Measurements from ENCODE around the gene GDPD4. TPM values are rescaled to one million over a fixed set of nuclear protein-coding genes. Genes with fewer than 3 reads are reported as not detected.

The GDPD4 gene
- total and polyA plus RNA-seq, 4 donors: not detected

DNA sequence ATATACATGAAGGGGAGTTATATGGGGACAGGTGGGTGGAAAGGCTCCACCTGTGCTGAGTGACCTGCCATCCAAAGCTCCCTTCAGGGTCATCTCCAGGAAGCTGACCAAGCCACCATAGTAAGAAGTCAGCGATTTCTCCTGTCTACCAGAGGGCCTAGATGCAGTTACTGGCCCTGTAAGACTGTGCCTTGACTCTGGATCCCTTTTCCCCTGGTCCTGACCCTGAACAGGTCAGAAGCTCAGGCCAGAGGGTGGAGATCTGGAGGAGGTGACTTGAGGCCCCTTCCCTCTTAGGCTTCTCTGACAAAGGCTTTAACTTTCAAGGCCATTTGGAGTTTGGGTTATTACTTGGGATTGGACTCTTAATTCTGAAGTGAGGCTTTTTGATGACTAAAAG, 69.7 kb downstream of the GDPD4 start:
- DNase-seq (no peak), ATAC-seq (ENCODE audit: insufficient read depth, low FRiP score) (no peak)
- Histone ChIP-seq H3K27ac (ENCODE audit: low read depth in 1 of 2, low read length in 1 of 2) (no peak overlapping the region), H3K4me3 (no peak overlapping the region), H3K9ac (ENCODE audit: insufficient read depth in 1 of 2, low read length in 2 of 2) (no peak overlapping the region), H3K4me1 (ENCODE audit: control insufficient read depth in 5 of 5, insufficient read depth in 5 of 5, low read length in 5 of 5) (no peaks in the 10 kb centered on the region), H3K36me3 (ENCODE audit: control insufficient read depth in 4 of 4, insufficient read depth in 4 of 4, low read length in 4 of 4) (no peaks in the 10 kb centered on the region), H3K9me3 (ENCODE audit: control insufficient read depth in 4 of 4, insufficient read depth in 3 of 4, low read length in 3 of 4) (no peaks in the 10 kb centered on the region), H3K27me3 (ENCODE audit: control insufficient read depth in 3 of 3, insufficient read depth in 3 of 3, low read length in 2 of 3) (no peaks in the 10 kb centered on the region)
- TF ChIP-seq, protein P1, sequence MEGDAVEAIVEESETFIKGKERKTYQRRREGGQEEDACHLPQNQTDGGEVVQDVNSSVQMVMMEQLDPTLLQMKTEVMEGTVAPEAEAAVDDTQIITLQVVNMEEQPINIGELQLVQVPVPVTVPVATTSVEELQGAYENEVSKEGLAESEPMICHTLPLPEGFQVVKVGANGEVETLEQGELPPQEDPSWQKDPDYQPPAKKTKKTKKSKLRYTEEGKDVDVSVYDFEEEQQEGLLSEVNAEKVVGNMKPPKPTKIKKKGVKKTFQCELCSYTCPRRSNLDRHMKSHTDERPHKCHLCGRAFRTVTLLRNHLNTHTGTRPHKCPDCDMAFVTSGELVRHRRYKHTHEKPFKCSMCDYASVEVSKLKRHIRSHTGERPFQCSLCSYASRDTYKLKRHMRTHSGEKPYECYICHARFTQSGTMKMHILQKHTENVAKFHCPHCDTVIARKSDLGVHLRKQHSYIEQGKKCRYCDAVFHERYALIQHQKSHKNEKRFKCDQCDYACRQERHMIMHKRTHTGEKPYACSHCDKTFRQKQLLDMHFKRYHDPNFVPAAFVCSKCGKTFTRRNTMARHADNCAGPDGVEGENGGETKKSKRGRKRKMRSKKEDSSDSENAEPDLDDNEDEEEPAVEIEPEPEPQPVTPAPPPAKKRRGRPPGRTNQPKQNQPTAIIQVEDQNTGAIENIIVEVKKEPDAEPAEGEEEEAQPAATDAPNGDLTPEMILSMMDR (IDR thresholded peaks at IDR 0.05; ENCODE audit: control extremely low read depth, extremely low read depth): no peak
- 87 to 93% methylated on average over 1 of the region's 1 CpG for WGBS, 2 donors

DNA sequence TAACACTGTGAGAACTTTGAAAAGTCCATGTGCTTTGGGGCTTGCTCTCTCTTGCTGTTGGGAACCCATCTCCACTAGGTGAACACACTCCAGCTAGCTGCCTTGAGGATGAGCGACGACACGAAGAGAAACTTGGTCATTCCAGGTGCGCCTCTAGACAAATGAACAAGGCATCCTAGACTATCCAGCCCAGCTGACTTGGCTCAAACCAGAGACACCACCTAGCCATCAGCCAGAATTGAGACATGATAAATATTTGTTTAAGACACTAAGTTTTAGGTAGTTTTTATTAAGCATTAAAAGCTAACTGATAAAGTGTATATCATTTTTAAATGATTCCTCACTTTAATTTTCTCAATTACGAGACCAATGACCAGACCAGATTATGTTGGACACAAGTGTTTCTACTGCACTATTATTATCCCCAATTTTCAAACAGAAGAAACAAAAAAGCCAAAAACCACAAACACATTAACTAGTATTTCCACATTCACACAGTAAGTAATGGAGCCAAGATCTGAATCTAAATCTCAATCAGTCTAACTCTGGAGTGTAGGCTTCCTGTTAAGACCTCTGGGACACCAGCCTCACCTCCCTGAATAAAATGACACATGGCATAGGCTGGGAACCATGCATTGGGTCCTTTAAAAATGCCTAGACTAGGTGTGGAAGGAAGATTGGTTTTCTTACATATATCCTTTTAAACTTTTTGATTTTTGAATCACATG, 70.4 kb downstream of the GDPD4 start:
- Histone ChIP-seq H3K36me3 (ENCODE audit: control insufficient read depth in 4 of 4, insufficient read depth in 4 of 4, low read length in 4 of 4) (no peaks in the 10 kb centered on the region), H3K4me1 (ENCODE audit: control insufficient read depth in 5 of 5, insufficient read depth in 5 of 5, low read length in 5 of 5) (no peaks in the 10 kb centered on the region), H3K4me3 (no peak overlapping the region), H3K27ac (ENCODE audit: low read depth in 1 of 2, low read length in 1 of 2) (no peak overlapping the region), H3K9me3 (ENCODE audit: control insufficient read depth in 4 of 4, insufficient read depth in 3 of 4, low read length in 3 of 4) (peaks cover 0 to 2% (median 0%) of the 10 kb centered on the region in 4 donors), H3K27me3 (ENCODE audit: control insufficient read depth in 3 of 3, insufficient read depth in 3 of 3, low read length in 2 of 3) (no peaks in the 10 kb centered on the region), H3K9ac (ENCODE audit: insufficient read depth in 1 of 2, low read length in 2 of 2) (no peak overlapping the region)
- ATAC-seq (ENCODE audit: insufficient read depth, low FRiP score) (peak; percentile 27), DNase-seq (no peak)
- whole genome bisulfite sequencing, 2 donors: 95 to 97% methylated on average over 5 of the region's 5 CpGs
- TF ChIP-seq, protein P1 (IDR thresholded peaks at IDR 0.05; ENCODE audit: control extremely low read depth, extremely low read depth): no peak

DNA sequence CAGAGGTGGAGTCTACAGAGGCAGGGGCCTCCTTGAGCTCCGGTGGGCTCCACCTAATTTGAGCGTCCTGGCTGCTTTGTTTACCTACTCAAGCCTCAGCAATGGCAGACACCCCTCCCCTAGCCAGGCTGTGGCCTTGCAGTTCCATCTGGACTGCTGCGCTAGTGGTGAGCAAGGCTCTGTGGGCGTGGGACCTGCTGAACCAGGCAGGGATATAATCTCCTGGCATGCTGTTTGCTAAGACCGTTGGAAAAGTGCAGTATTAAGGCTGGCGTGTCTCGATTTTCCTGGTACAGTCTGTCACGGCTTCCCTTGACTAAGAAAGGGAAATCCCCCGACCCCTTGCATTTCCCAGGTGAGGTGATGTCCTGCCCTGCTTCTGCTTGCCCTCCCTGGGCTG, 77.7 kb downstream of the GDPD4 start:
- H3K36me3 ChIP-seq (ENCODE audit: control insufficient read depth in 4 of 4, insufficient read depth in 4 of 4, low read length in 4 of 4): no peaks in the 10 kb centered on the region
- no peaks in the 10 kb centered on the region for H3K27me3 ChIP-seq (ENCODE audit: control insufficient read depth in 3 of 3, insufficient read depth in 3 of 3, low read length in 2 of 3)
- H3K9ac ChIP-seq (ENCODE audit: insufficient read depth in 1 of 2, low read length in 2 of 2): no peak overlapping the region
- peaks cover 0 to 2% (median 0%) of the 10 kb centered on the region in 4 donors for H3K9me3 ChIP-seq (ENCODE audit: control insufficient read depth in 4 of 4, insufficient read depth in 3 of 4, low read length in 3 of 4)
- TF ChIP-seq, protein P1 (IDR thresholded peaks at IDR 0.05; ENCODE audit: control extremely low read depth, extremely low read depth): no peak
- ATAC-seq (ENCODE audit: insufficient read depth, low FRiP score): no peak
- no peak overlapping the region for H3K4me3 ChIP-seq
- H3K4me1 ChIP-seq (ENCODE audit: control insufficient read depth in 5 of 5, insufficient read depth in 5 of 5, low read length in 5 of 5): no peaks in the 10 kb centered on the region
- WGBS, 2 donors: 82 to 84% methylated on average over 9 of the region's 9 CpGs
- H3K27ac ChIP-seq (ENCODE audit: low read depth in 1 of 2, low read length in 1 of 2): no peak overlapping the region
- DNase-seq: no peak

DNA sequence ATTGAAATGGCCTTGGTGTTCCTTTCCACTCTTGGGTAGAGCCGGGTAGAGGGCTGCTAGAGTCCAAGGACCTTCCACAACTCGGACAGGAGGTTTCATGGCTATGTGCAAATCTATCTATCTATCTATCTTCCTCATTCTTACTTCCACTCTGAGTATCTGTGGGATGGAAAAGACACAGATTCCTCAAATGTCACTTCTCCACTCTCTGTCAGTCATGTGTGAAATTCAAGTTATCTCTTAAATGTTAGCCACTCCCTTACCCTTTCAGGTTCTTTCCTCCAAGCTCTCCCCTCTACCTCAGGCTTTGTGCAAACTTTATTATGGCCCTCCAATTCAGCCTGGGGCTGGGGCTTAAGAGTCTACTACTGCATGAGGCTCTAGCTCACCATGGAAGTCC, 84.3 kb downstream of the GDPD4 start:
- no peak overlapping the region for H3K9ac ChIP-seq (ENCODE audit: insufficient read depth in 1 of 2, low read length in 2 of 2)
- no peak overlapping the region for H3K27ac ChIP-seq (ENCODE audit: low read depth in 1 of 2, low read length in 1 of 2)
- H3K4me3 ChIP-seq: no peak overlapping the region
- H3K36me3 ChIP-seq (ENCODE audit: control insufficient read depth in 4 of 4, insufficient read depth in 4 of 4, low read length in 4 of 4): no peaks in the 10 kb centered on the region
- WGBS, 2 donors: 78 to 86% methylated on average over 2 of the region's 2 CpGs
- H3K27me3 ChIP-seq (ENCODE audit: control insufficient read depth in 3 of 3, insufficient read depth in 3 of 3, low read length in 2 of 3): no peaks in the 10 kb centered on the region
- ATAC-seq (ENCODE audit: insufficient read depth, low FRiP score) (no peak), DNase-seq (no peak)
- no peaks in the 10 kb centered on the region for H3K9me3 ChIP-seq (ENCODE audit: control insufficient read depth in 4 of 4, insufficient read depth in 3 of 4, low read length in 3 of 4)
- TF ChIP-seq, protein P1 (IDR thresholded peaks at IDR 0.05; ENCODE audit: control extremely low read depth, extremely low read depth): no peak
- no peaks in the 10 kb centered on the region for H3K4me1 ChIP-seq (ENCODE audit: control insufficient read depth in 5 of 5, insufficient read depth in 5 of 5, low read length in 5 of 5)

Data from lung (tissue), 12 donors.